Measurements from ENCODE around the gene RHOBTB3. TPM values are rescaled to one million over a fixed set of nuclear protein-coding genes. Genes with fewer than 3 reads are reported as not detected.

The RHOBTB3 gene
- total and polyA plus RNA-seq, 10 of the 15 experiments (the other 5 are each of a cell fraction or from before 2014, with no cell fraction given), result 3.6 to 42.8 (median 8.4) TPM

DNA sequence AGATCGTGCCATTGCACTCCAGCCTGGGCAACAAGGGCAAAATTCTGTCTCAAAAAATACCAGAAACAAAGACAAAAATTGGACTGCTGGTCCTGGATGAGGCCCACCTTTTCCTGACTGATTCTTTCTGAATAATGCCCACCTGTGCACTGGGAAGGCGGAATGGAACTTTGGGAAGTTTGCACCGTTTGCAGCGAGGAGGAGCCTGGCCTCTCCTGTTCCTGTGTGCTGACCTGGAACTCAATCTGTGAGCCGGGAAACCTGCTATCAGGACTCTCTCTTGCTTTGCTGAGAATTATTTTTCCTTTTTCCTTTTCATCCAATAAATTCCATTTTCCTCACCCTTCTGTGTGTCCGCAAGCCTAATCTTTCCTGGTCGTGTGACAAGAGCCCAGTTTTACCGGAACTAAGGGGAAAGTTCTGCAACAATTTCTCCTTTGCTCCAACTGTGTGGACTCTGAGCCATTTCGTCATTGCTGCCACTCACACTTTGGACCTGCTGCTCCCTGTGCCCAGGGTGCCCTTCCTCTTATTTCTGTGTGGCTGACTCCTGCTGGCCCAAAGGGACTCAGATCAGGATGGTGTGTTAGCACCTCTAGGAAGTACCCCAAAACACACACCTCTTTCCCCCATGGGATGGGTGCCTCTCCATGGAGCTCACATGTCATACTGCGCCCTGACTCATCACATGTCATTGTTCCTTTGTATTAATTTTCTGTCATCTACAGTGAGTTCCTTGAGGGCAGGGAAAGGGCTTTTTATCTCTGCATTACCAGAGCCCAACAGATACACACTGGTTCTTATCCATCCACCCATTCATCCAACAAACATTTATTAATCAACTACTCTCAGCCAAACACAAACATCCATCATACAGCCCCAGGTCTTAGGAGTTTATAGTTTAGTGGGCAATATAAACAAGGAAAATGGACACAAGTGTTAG, 96.1 kb downstream of the RHOBTB3 start (continued):
- TF ChIP-seq SREBF2 (IDR thresholded peaks at IDR 0.05; ENCODE audit: low read length) (no peak), TBL1XR1 (IDR thresholded peaks at IDR 0.05; ENCODE audit: low read depth, low read length) (no peak)

DNA sequence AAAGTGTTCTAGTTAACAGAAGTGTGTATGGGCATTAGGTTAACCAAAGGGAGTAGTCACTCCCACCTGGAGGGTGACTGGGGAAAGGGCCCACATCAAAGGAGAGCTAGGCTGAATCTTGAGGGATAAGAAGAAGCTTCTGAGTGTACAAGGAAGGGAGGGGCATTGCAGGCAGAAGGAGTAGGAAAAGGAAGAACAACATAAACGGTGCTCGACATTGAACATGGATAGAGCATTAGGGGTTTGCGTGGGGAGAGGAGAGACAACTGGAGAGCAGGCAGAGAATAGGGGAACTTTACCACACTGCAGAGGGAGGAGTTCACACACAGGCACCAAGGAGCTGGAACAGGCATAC, 96.7 kb downstream of the RHOBTB3 start:
- DNase-seq (ENCODE audit: low read depth, low spot score) (no peak), ATAC-seq (no peak), FAIRE-seq (no peak)
- H3K9ac ChIP-seq (ENCODE audit: control insufficient read depth, insufficient read depth, low read length), result no peak overlapping the region
- RAD21 ChIA-PET (ENCODE audit: unreplicated experiment), result no interaction called here
- SMC1A ChIA-PET (ENCODE audit: uncharacterized antibody, unreplicated experiment), result interaction anchor here (0.8 to 1.4 kb wide), 2 partner anchors 10 to 46 kb away, joined by 3 to 4 read pairs; no protein-coding TSS in a partner anchor
- no peaks in the 10 kb centered on the region for H3K36me3 ChIP-seq (ENCODE audit: control insufficient read depth in 2 of 2, insufficient read depth in 2 of 2, low read length in 1 of 2)
- 100% methylated on average over 3 of the region's 3 CpGs for WGBS (ENCODE audit: insufficient coverage, insufficient replicate concordance, low lambda C conversion rate, missing lambda C conversion rate)
- no TSS peak for BruUV-seq (replicated peaks)
- H3K27me3 ChIP-seq (replicated peaks in 1 of 2; ENCODE audit: control insufficient read depth in 2 of 2, insufficient read depth in 2 of 2, low read length in 1 of 2), result no peaks in the 10 kb centered on the region
- H2AFZ ChIP-seq (ENCODE audit: control insufficient read depth, low read depth, low read length), result no peak overlapping the region
- in situ Hi-C loops (cut with MboI), result no loop called here
- H3K4me1 ChIP-seq (ENCODE audit: control insufficient read depth, insufficient read depth, low read length), result peaks cover 18% of the 10 kb centered on the region
- no peaks in the 10 kb centered on the region; the same call in 1 of the 2 replicates for H3K79me2 ChIP-seq (ENCODE audit: control insufficient read depth, insufficient read depth, low read length)
- intact Hi-C loops (cut with micrococcal nuclease; ENCODE audit: unreplicated experiment), result no loop called here
- CTCF ChIA-PET, result interaction anchor here (0.6 to 2.1 kb wide), 4 partner anchors 9 to 47 kb away, joined by 3 to 8 read pairs (median 4); no protein-coding TSS in a partner anchor
- H3K4me3 ChIP-seq, result no peak overlapping the region
- H3K9me3 ChIP-seq (replicated peaks; ENCODE audit: control insufficient read depth, insufficient read depth, low read length), result no peaks in the 10 kb centered on the region
- H3K4me2 ChIP-seq (ENCODE audit: control insufficient read depth, insufficient read depth), result no peak overlapping the region
- H4K20me1 ChIP-seq (ENCODE audit: control insufficient read depth, insufficient read depth), result no peaks in the 10 kb centered on the region
- no peak overlapping the region for H3K27ac ChIP-seq (ENCODE audit: control insufficient read depth, insufficient read depth)
- POLR2A ChIA-PET, result interaction anchor here (0.6 to 1.1 kb wide), 3 partner anchors 19 to 521 kb away, joined by 3 to 4 read pairs (median 3); partner anchors contain the start of gene RFESD
- TF ChIP-seq POLR2AphosphoS5 (IDR thresholded peaks at IDR 0.05; ENCODE audit: low read length), result no peak
- no peak for TF ChIP-seq RB1 (IDR thresholded peaks at IDR 0.05; ENCODE audit: borderline replicate concordance)
- TF ChIP-seq PAX8 (IDR thresholded peaks at IDR 0.05), result no peak
- no peak for TF ChIP-seq CHD4 (IDR thresholded peaks at IDR 0.05)
- TF ChIP-seq, protein P1, sequence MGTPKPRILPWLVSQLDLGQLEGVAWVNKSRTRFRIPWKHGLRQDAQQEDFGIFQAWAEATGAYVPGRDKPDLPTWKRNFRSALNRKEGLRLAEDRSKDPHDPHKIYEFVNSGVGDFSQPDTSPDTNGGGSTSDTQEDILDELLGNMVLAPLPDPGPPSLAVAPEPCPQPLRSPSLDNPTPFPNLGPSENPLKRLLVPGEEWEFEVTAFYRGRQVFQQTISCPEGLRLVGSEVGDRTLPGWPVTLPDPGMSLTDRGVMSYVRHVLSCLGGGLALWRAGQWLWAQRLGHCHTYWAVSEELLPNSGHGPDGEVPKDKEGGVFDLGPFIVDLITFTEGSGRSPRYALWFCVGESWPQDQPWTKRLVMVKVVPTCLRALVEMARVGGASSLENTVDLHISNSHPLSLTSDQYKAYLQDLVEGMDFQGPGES (IDR thresholded peaks at IDR 0.05), result no peak
- no peak for TF ChIP-seq SMAD5 (IDR thresholded peaks at IDR 0.05; ENCODE audit: low read depth)
